Astrocyte of the cerebellum (primary cell): ENCODE measurements around the gene KRTAP25-1.

Experiments
- DNase-seq: peaks from one replicate; pipeline ENCODE4 v3.0.0-alpha.2; 2011; ENCODE audit warnings: low read depth
- H3K4me3 ChIP-seq: 2 replicates; pipeline ENCODE4 v1.5.1; 2011; ENCODE audit warnings: mild to moderate bottlenecking, low read depth, low read length, moderate library complexity
- CTCF ChIP-seq: IDR thresholded peaks from 2 replicates; pipeline ENCODE4 v1.5.1; 2012; ENCODE audit warnings: low read length, low read depth, moderate library complexity, mild to moderate bottlenecking; ENCODE audit errors: missing control alignments
- in situ Hi-C: cut with HindIII; loops from 2 replicates; pipeline ENCODE4 v1.10.0; 2017; ENCODE audit warnings: low sequenced_read_pairs

KRTAP25-1 gene

GRCh38 chr21:30256100-30256499 is 33.2 kb downstream of the KRTAP25-1 start:
- TF ChIP-seq CTCF, result no peak
- in situ Hi-C loops, result no loop called here
- no peak for DNase-seq
- H3K4me3 ChIP-seq, result no peak overlapping the region

GRCh38 chr21:30255679-30256078 is 33.6 kb downstream of the KRTAP25-1 start:
- in situ Hi-C loops, result no loop called here
- no peak for DNase-seq
- TF ChIP-seq CTCF, result no peak
- no peak overlapping the region for H3K4me3 ChIP-seq

GRCh38 chr21:30251781-30252180 is 37.5 kb downstream of the KRTAP25-1 start:
- no peak overlapping the region for H3K4me3 ChIP-seq
- no peak for DNase-seq
- in situ Hi-C loops, result no loop called here
- TF ChIP-seq CTCF, result no peak

GRCh38 chr21:30249936-30250335 is 39.4 kb downstream of the KRTAP25-1 start:
- no peak overlapping the region for H3K4me3 ChIP-seq
- no peak for DNase-seq
- in situ Hi-C loops, result no loop called here
- no peak for TF ChIP-seq CTCF

GRCh38 chr21:30248844-30249243 is 40.5 kb downstream of the KRTAP25-1 start:
- in situ Hi-C loops, result no loop called here
- DNase-seq, result no peak
- TF ChIP-seq CTCF, result no peak
- no peak overlapping the region for H3K4me3 ChIP-seq

- no peak for TF ChIP-seq CTCF
- no peak overlapping the region for H3K4me3 ChIP-seq
- DNase-seq, result no peak
- in situ Hi-C loops, result no loop called here
Measured at GRCh38 chr21:30245061-30245460, 44.3 kb downstream of the KRTAP25-1 start.

- in situ Hi-C loops, result no loop called here
- no peak for TF ChIP-seq CTCF
- H3K4me3 ChIP-seq, result no peak overlapping the region
- DNase-seq, result no peak
Measured at GRCh38 chr21:30243691-30244090, 45.6 kb downstream of the KRTAP25-1 start.
